ENCODE measurements around the gene HSD3B7. TPM values are rescaled to one million over a fixed set of nuclear protein-coding genes. Genes with fewer than 3 reads are reported as not detected.
A peak's percentile ranks its signal among the peaks of the same experiment; 100 is the strongest.

The HSD3B7 gene
- polyA plus RNA-seq, 1 donor (not counting 4 experiments of a cell fraction or from before 2014, with no cell fraction given) = 2.0 TPM

DNA sequence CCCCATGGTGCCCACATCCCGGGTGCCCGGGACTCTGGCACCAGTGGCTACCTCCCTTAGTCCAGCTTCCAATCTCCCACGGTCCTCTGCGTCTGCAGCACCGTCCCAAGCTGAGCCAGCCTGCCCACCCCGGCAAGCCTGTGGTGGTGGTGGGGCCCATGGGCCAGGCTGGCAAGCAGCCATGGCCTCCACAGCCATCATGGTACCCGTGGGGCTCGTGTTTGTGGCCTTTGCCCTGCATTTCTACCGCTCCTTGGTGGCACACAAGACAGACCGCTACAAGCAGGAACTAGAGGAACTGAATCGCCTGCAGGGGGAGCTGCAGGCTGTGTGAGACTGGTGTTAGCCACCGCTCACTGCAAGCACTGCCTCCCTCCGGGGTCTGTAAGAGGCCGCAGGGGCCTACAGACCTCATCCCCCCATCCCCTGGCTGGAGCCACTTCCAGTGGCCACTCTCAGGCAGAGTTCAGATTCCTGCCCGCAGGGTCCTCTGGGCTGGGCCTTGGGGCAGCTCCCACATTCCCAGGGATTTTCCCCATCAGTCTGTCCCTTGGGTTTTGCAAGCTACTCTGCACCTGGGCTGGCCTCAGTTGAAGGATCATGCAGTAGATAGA, 31.4 kb upstream of the HSD3B7 start:
- Histone ChIP-seq H3K27me3 (ENCODE audit: control insufficient read depth, extremely low read depth, insufficient read depth, low read length) (no peaks in the 10 kb centered on the region), H3K36me3 (ENCODE audit: control insufficient read depth in 2 of 2, extremely low read depth in 1 of 2, insufficient read depth in 2 of 2, low read length in 2 of 2) (peaks cover 0 to 3% of the 10 kb centered on the region in 2 experiments), H3K79me2 (ENCODE audit: control insufficient read depth, insufficient read depth, low read length) (peaks cover 4% of the 10 kb centered on the region), H3K9me3 (ENCODE audit: control insufficient read depth, low read depth, low read length) (no peaks in the 10 kb centered on the region), H3K27ac (ENCODE audit: control insufficient read depth, insufficient read depth, low read length) (no peak overlapping the region), H3K4me1 (ENCODE audit: control insufficient read depth, extremely low read depth, insufficient read depth, low read length) (peaks cover 24% of the 10 kb centered on the region), H4K20me1 (ENCODE audit: control insufficient read depth, extremely low read depth, insufficient read depth, low read length) (no peaks in the 10 kb centered on the region), H2AFZ (ENCODE audit: control insufficient read depth, low read length) (no peak overlapping the region), H3K9me1 (ENCODE audit: control insufficient read depth, extremely low read depth, insufficient read depth, low read length) (no peaks in the 10 kb centered on the region), H3K9ac (ENCODE audit: control insufficient read depth, extremely low read depth, insufficient read depth, low read length) (no peak overlapping the region), H3K4me3 (ENCODE audit: control insufficient read depth in 2 of 3, extremely low read depth in 1 of 3, insufficient read depth in 2 of 3, low read depth in 1 of 3, low read length in 3 of 3) (no peak overlapping the region), H3K4me2 (ENCODE audit: control insufficient read depth, extremely low read depth, insufficient read depth, low read depth, low read length) (no peak overlapping the region)
- FAIRE-seq (no peak), DNase-seq (ENCODE audit: low read depth, low spot score) (no peak)
- TF ChIP-seq, protein P1, sequence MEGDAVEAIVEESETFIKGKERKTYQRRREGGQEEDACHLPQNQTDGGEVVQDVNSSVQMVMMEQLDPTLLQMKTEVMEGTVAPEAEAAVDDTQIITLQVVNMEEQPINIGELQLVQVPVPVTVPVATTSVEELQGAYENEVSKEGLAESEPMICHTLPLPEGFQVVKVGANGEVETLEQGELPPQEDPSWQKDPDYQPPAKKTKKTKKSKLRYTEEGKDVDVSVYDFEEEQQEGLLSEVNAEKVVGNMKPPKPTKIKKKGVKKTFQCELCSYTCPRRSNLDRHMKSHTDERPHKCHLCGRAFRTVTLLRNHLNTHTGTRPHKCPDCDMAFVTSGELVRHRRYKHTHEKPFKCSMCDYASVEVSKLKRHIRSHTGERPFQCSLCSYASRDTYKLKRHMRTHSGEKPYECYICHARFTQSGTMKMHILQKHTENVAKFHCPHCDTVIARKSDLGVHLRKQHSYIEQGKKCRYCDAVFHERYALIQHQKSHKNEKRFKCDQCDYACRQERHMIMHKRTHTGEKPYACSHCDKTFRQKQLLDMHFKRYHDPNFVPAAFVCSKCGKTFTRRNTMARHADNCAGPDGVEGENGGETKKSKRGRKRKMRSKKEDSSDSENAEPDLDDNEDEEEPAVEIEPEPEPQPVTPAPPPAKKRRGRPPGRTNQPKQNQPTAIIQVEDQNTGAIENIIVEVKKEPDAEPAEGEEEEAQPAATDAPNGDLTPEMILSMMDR (optimal IDR thresholded peaks at IDR 0.05 in 1 of 3, IDR thresholded peaks at IDR 0.05 in 1 of 3, conservative IDR thresholded peaks at IDR 0.05 in 1 of 3; ENCODE audit: extremely low read depth in 1 of 3, insufficient read depth in 2 of 3, low read length in 3 of 3) = peak; percentile 72 to 85 (median 76)
- no peak for TF ChIP-seq EZH2 (IDR thresholded peaks at IDR 0.05; ENCODE audit: low read length)
- dilution Hi-C loops (cut with MboI; ENCODE audit: extremely low pct_ligation_motif_present, low sequenced_read_pairs) = no loop called here

DNA sequence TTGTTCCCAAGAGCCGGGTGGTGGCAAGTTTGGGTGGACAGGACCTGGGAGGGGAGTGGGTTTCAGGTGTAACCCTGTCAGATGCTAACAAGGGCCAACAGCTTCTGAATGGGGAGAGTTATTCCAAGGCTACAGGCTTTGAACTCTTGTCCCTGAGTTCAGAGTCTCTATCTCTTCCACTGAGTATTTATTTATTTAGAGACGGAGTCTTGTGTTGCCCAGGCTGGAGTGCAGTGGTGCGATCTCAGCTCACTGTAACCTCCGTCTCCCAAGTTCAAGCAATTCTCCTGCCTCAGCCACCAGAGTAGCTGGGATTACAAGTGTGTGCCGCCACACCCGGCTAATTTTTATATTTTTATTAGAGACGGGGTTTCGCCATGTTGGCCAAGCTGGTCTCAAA, 30.0 kb upstream of the HSD3B7 start:
- H3K79me2 ChIP-seq (ENCODE audit: control insufficient read depth, insufficient read depth, low read length) = peaks cover 16% of the 10 kb centered on the region
- no peak overlapping the region for H3K4me2 ChIP-seq (ENCODE audit: control insufficient read depth, extremely low read depth, insufficient read depth, low read depth, low read length)
- no peaks in the 10 kb centered on the region for H3K27me3 ChIP-seq (ENCODE audit: control insufficient read depth, extremely low read depth, insufficient read depth, low read length)
- TF ChIP-seq, protein P1 (optimal IDR thresholded peaks at IDR 0.05 in 1 of 3, IDR thresholded peaks at IDR 0.05 in 1 of 3, conservative IDR thresholded peaks at IDR 0.05 in 1 of 3; ENCODE audit: extremely low read depth in 1 of 3, insufficient read depth in 2 of 3, low read length in 3 of 3) = no peak
- no peak for TF ChIP-seq EZH2 (IDR thresholded peaks at IDR 0.05; ENCODE audit: low read length)
- FAIRE-seq (no peak), DNase-seq (ENCODE audit: low read depth, low spot score) (no peak)
- peaks cover 9 to 14% of the 10 kb centered on the region in 2 experiments for H3K36me3 ChIP-seq (ENCODE audit: control insufficient read depth in 2 of 2, extremely low read depth in 1 of 2, insufficient read depth in 2 of 2, low read length in 2 of 2)
- no peak overlapping the region for H3K9ac ChIP-seq (ENCODE audit: control insufficient read depth, extremely low read depth, insufficient read depth, low read length)
- no peak overlapping the region for H3K27ac ChIP-seq (ENCODE audit: control insufficient read depth, insufficient read depth, low read length)
- H3K9me1 ChIP-seq (ENCODE audit: control insufficient read depth, extremely low read depth, insufficient read depth, low read length) = no peaks in the 10 kb centered on the region
- H3K4me3 ChIP-seq (ENCODE audit: control insufficient read depth in 2 of 3, extremely low read depth in 1 of 3, insufficient read depth in 2 of 3, low read depth in 1 of 3, low read length in 3 of 3) = no peak overlapping the region
- peaks cover 22% of the 10 kb centered on the region for H3K4me1 ChIP-seq (ENCODE audit: control insufficient read depth, extremely low read depth, insufficient read depth, low read length)
- no peak overlapping the region for H2AFZ ChIP-seq (ENCODE audit: control insufficient read depth, low read length)
- peaks cover 2% of the 10 kb centered on the region for H4K20me1 ChIP-seq (ENCODE audit: control insufficient read depth, extremely low read depth, insufficient read depth, low read length)
- H3K9me3 ChIP-seq (ENCODE audit: control insufficient read depth, low read depth, low read length) = no peaks in the 10 kb centered on the region
- dilution Hi-C loops (cut with MboI; ENCODE audit: extremely low pct_ligation_motif_present, low sequenced_read_pairs) = no loop called here
